H1 (cell line): Measurements from ENCODE around the gene CCDC71. TPM values are rescaled to one million over a fixed set of nuclear protein-coding genes. Genes with fewer than 3 reads are reported as not detected.
A peak's percentile ranks its signal among the peaks of the same experiment; 100 is the strongest.

Source experiments
- BCL11A ChIP-seq, 2 experiments: IDR thresholded peaks; one replicate each; pipeline ENCODE4 v1.6.1; 2011; ENCODE audit warnings: low read depth in 2 of 2, low read length in 2 of 2, mild to moderate bottlenecking in 2 of 2
- CEBPB ChIP-seq: IDR thresholded peaks from 2 replicates; pipeline ENCODE4 v1.6.1; 2012; ENCODE audit warnings: low read depth, low read length
- CREB1 ChIP-seq: IDR thresholded peaks from 2 replicates; pipeline ENCODE4 v1.6.1; 2012; ENCODE audit warnings: inconsistent platforms
- CTBP2 ChIP-seq: IDR thresholded peaks from 2 replicates; pipeline ENCODE4 v1.7.0; 2011; ENCODE audit warnings: borderline replicate concordance, mild to moderate bottlenecking, moderate library complexity, mixed read lengths, low read length; ENCODE audit not compliant: insufficient read depth, insufficient read length
- EGR1 ChIP-seq: IDR thresholded peaks from 2 replicates; pipeline ENCODE4 v1.6.1; 2011; ENCODE audit warnings: low read depth, low read length, borderline replicate concordance
- FOSL1 ChIP-seq: IDR thresholded peaks from 2 replicates; pipeline ENCODE4 v1.6.1; 2011; ENCODE audit warnings: mild to moderate bottlenecking, low read depth, low read length, moderate library complexity; ENCODE audit not compliant: insufficient read depth
- JUN ChIP-seq: IDR thresholded peaks from 2 replicates; pipeline ENCODE4 v1.6.1; 2011; ENCODE audit warnings: low read depth, mild to moderate bottlenecking, improper control_type of control experiment, low read length
- KDM1A ChIP-seq: fragments of 200-600, 300-600 bp; sonication (generic); IDR thresholded peaks from 2 replicates; pipeline ENCODE4 v1.7.1; 2016; ENCODE audit warnings: mild to moderate bottlenecking, low read length, borderline replicate concordance
- KDM4A ChIP-seq: IDR thresholded peaks from one replicate; pipeline ENCODE4 v1.7.1; 2012; ENCODE audit warnings: low read depth, mild to moderate bottlenecking, moderate library complexity, low read length, inconsistent platforms; ENCODE audit not compliant: severe bottlenecking
- KDM5A ChIP-seq: fragments of 200-600 bp; IDR thresholded peaks from 2 replicates; pipeline ENCODE4 v1.7.1; 2012; ENCODE audit warnings: mild to moderate bottlenecking, low read length, inconsistent platforms, mixed read lengths
- RAD21 ChIP-seq, 2 experiments: IDR thresholded peaks in 1 of 2; conservative IDR thresholded peaks in 1 of 2; 2 replicates each; pipeline ENCODE4 v1.6.1; 2011; ENCODE audit warnings: low read depth in 2 of 2, low read length in 2 of 2, improper control_type of control experiment in 1 of 2, inconsistent platforms in 1 of 2, mild to moderate bottlenecking in 1 of 2, moderate library complexity in 1 of 2
- RNF2 ChIP-seq: fragments of 200-900, 300-1000 bp; sonication (generic); IDR thresholded peaks from 2 replicates; pipeline ENCODE4 v1.7.1; 2016; ENCODE audit warnings: borderline replicate concordance, low read depth, mild to moderate bottlenecking, antibody characterized with exemption, low read length; ENCODE audit not compliant: poor library complexity, severe bottlenecking; ENCODE audit errors: missing control alignments
- RXRA ChIP-seq: IDR thresholded peaks from 2 replicates; pipeline ENCODE4 v1.6.1; 2011; ENCODE audit warnings: low read depth, mild to moderate bottlenecking, low read length, moderate library complexity; ENCODE audit not compliant: insufficient read depth
- SIRT6 ChIP-seq: IDR thresholded peaks from one replicate; pipeline ENCODE4 v1.7.1; 2012; ENCODE audit warnings: low read length, inconsistent platforms
- SIX5 ChIP-seq: IDR thresholded peaks from 2 replicates; pipeline ENCODE4 v1.6.1; 2011; ENCODE audit warnings: mild to moderate bottlenecking, low read depth, low read length
- SP1 ChIP-seq: IDR thresholded peaks from 2 replicates; pipeline ENCODE4 v1.6.1; 2011; ENCODE audit warnings: low read depth, low read length
- SRF ChIP-seq: IDR thresholded peaks from 2 replicates; pipeline ENCODE4 v1.6.1; 2011; ENCODE audit warnings: mild to moderate bottlenecking, low read depth, low read length, moderate library complexity
- TCF12 ChIP-seq: IDR thresholded peaks from 2 replicates; pipeline ENCODE4 v1.6.1; 2011; ENCODE audit warnings: low read depth, mild to moderate bottlenecking, low read length
- ZNF274 ChIP-seq: IDR thresholded peaks from 2 replicates; pipeline ENCODE4 v1.7.0; 2012; ENCODE audit warnings: low read length, borderline replicate concordance; ENCODE audit errors: extremely low read depth
- polyA plus RNA-seq, 7 experiments: library from polyadenylated mRNA; depleted of rRNA in 3 of 7; stranded (reverse) in 5 of 7; unstranded in 2 of 7; fragments of >200 nt in 5 of 7; fragments of 200-250 nt in 2 of 7; gene quantifications; 1 replicate in 5 of 7; 2 replicates in 1 of 7; 4 replicates in 1 of 7; pipeline versions ENCODE4 v1.2.1 to v1.2.3, GENCODE V29; 2011 to 2013; ENCODE audit warnings: missing spikeins in 2 of 7, mixed read lengths in 2 of 7
- total RNA-seq: library from RNA; stranded (reverse); fragmentation: NEBNext Ultra II Directional; extraction: Animal tissue kit (Norgen Biotek cat#: 25700); gene quantifications from 2 replicates; pipeline ENCODE4 v1.2.1, GENCODE V29; 2021

CCDC71 gene
- total and polyA plus RNA-seq, 2 of the 8 experiments (the other 6 are each of a cell fraction or from before 2014, with no cell fraction given) = 26.7 to 57.4 TPM

DNA sequence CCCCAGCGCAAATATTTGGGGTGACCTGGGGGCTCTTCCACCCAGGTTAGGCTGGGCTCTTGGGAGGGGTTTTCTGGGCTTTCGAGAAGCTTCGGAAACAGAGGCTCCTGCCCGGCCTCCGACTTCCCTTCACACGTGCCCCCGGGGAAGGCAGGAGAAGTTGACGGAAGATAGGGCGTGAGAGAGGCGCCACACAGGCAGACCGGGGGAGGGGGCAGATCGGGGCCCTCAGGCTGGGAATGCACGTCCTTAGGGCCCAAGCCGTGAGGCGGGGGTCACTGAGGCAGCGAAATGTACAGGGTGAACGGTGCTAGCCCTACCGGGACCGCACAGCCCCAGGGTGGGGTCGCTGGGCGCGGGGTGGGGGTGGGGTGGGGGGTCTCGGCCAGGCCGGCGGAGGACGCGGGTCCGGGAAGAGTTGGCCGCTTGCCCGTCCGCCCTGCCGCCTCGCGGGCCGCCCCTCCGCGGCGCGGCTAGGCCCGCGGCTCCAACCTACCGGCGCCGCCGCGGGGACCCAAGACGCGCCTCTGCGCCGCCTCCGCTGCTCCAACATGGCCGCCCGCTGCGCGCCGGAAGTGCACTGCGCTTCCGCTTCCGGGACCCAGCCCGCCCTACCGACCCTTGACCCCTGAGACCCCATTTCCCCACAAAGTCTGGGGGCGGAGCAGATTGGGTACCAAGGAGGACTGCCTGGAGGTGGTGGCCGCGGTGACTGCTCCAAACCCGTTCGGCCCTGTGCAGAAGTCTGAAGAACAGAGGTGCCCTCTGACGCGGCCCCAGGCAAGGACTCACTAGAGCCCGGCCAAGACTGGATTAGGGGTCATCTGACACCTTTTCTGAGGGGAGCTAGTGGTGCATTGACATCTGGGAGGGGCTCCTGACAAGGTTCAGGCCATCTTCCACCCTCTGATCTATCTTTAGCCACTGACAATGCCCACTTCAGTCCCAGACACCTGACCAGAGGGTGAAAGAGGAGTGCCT lies at the start of gene CCDC71 (continued):
- peak; percentile 60; the same call in 1 of the 2 replicates for TF ChIP-seq EGR1
- TF ChIP-seq KDM5A = no peak
- TF ChIP-seq CEBPB = no peak
- TF ChIP-seq CTBP2 = no peak
- TF ChIP-seq SIRT6 = no peak
- no peak for TF ChIP-seq KDM1A
- no peak for TF ChIP-seq SP1
- no peak for TF ChIP-seq SIX5
- TF ChIP-seq JUN = no peak
- no peak for TF ChIP-seq RAD21 (IDR thresholded peaks at IDR 0.05 in 1 of 2, conservative IDR thresholded peaks at IDR 0.05 in 1 of 2; ENCODE audit: low read depth in 2 of 2, low read length in 2 of 2)
- no peak for TF ChIP-seq ZNF274
- no peak for TF ChIP-seq RXRA
- TF ChIP-seq KDM4A = peak; percentile 33
- no peak for TF ChIP-seq BCL11A (IDR thresholded peaks at IDR 0.05; ENCODE audit: low read depth in 2 of 2, low read length in 2 of 2)
- TF ChIP-seq RNF2 = no peak
- TF ChIP-seq FOSL1 = no peak
- no peak for TF ChIP-seq TCF12
- no peak for TF ChIP-seq SRF
- TF ChIP-seq CREB1 = peak; percentile 49
